A172 (cell line): ENCODE data around the gene SNX1. TPM values are rescaled to one million over a fixed set of nuclear protein-coding genes. Genes with fewer than 3 reads are reported as not detected.

Experiments used
- DNase-seq: peaks from one replicate; pipeline ENCODE4 v3.0.0-alpha.2; 2015; ENCODE audit warnings: low spot score
- total RNA-seq: library from RNA; depleted of rRNA; stranded (reverse); fragments of >200 nt; shearing (Covaris generic); gene quantifications from 2 replicates; pipeline ENCODE4 v1.2.3, GENCODE V29; 2014; rRNA removed

SNX1 gene
- total RNA-seq, 1 experiment from 2014 or later, result 30.7 TPM

DNA sequence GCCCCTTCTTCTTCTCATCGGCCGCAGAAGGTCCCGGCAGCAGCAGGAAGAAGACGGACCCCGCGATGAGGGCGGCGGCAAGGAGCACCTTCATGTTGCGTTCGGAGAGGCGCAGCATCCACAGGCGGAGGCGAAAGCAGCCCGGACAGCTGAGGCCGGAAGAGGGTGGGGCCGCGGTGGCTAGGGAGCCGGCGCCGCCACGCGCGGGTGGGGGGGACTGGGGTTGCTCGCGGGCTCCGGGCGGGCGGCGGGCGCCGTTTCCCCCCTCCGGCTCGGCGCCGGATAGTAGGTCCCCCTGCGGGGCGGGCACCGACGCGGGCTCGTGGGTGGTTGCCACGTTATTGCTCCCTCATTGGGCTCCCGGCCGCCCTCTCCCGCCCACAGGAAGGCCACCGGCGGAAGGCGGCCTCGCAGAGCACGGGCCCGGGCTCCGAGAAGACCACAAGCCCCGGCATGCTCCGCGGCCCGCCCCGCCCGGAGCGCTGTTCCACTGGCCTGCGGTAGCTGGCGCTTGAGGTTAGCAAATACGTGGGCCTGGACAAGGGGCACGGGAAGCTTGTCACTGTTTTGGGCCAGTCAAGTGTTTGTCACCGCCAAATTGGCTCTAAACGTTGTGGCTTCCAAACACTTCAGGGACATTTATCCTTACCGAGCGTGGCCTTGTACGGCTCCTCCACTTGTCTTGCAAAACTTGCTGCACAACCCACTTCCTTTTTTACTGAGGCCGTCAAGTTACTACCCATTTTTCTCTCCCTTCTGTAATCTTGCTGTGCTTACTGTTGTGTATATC, 67.3 kb downstream of the SNX1 start, which contains the start of gene PPIB:
PPIB (minus strand) TSS at position 154 of the 790 bp plus-strand sequence; CDS start at position 118, 36 bp downstream.
- peak; percentile 90 for DNase-seq

DNA sequence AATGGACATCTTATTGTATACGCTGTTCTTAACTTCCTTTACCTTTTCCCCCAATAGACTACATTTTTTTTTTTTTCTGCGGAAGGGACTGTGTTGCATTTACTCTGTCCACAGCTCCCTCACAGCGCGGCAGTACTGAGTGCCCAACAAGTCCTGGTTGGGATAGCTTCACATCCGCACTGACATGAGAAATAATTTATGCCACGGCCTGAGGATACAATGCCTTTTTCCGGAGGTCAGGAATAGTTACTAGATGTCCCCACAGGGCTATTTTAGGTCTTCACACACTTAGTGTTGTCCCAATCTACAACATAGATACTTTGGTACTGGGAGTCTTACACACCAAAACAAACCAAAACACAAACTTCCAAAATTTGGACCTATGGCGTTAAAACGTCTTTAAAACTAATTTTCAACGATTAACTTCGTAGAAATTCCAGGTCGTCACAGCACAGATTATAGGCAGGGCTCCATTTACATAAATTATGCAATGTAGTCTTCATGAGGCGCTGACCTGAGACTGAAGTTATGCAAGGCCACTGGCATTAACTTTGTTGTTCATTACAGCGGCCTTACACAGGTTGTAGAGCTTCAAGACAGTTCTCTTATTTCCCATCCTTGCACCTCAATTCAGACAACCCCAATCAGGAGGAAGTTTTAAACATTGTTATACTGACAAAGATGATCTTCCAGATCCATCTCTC, 68.0 kb downstream of the SNX1 start:
- no peak for DNase-seq

DNA sequence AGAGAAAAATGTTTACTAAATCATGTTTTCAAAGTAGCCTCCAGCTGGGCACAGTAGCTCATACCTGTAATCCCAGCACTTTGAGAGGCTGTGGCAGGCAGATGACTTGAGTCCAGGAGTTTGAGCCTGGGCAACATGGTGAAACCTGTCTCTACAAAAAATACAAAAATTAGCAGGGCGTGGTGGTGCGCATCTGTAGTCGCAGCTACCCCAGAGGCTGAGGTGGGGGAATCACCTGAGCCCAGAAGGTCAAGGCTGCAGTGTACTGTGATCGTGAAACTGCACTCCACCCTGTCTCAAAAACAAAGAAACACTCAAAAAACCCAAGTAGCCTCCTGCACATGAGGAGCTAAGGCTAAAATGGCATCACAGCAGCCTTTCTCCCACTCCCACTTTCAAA, 68.7 kb downstream of the SNX1 start:
- DNase-seq, result no peak

DNA sequence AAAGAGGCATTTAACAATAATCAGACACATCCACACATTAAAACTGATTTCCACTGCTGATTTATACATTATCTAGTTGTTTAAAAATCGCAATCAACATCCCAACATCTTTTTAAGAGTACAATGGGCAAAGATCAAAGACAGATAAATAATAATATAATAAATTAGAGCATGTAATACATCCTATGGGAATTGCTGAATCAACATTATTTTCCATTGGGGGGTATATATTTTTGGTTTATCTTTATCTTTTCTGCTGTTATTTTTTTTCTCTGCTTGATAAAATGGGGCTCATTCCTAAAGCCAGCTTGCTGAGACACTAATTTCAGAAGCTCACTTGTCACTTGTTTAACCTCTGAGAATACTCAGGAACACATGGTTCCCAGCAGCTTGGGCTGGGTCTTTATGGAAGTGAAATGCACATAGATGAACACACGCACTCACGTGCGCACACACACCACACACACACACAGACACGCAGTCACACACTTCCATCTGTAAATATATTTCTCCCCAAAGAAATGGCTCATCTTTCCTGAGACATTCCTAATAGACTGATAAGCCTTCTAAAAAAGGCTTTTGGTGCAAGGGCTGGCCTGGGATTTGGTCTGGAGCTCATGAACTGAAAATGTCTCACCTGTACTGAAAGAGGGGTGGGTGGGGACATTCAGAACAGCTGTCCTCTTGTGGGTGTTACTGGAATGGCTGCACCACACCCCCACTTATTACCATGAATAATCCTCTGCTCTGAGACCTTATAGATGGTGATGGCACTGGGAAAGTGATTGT, 70.5 kb downstream of the SNX1 start:
- DNase-seq, result no peak

DNA sequence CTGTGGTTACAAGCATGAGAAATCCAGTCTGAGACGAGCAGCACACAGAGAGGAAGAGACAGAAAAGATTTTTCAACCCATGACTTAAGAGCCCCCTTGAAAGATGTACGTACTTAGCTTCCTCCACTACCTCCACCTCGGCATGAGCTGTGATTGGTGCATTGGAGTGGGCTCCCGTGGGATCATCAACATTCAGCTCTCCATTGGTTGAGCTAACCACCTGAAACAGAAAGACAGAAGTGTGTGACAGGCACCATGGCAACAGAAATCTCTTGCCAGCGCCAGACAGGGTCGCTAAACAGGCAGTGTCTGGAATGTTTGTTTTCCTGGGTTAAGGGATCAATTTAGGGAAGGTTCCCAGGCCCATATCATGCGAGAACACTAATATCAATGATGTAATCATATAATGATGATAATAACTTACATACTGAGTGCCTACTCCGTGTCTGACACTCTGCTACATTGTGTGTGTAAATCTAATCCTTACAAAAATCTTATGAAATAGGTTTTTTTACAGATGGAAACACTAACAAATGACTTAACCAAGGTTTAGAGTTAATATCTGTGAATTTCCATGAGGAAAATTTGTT, 84.5 kb downstream of the SNX1 start:
- no peak for DNase-seq

DNA sequence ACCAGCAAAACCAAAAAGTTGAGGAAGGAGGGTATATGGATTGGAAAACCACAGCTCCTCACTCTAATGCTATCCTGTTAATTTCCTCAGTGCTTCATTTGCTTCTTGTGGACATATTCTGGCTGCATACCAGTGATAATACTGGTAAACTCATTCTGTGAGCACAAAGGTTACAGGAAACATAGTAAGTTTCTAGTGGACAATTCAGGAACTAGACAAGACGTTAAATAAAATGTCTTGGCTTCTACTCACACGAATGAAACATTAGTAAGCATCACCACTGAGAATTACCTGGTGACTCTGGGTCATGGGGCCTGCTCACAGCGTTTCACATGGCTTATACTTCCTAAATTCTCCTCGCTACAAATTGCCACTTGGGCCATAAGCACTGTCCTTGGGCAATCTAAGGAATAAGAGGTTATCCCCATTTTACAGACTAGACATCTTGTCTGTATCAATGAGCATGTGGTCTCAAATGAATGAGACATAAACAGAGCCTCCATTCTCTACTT, 87.1 kb downstream of the SNX1 start:
- DNase-seq, result no peak

DNA sequence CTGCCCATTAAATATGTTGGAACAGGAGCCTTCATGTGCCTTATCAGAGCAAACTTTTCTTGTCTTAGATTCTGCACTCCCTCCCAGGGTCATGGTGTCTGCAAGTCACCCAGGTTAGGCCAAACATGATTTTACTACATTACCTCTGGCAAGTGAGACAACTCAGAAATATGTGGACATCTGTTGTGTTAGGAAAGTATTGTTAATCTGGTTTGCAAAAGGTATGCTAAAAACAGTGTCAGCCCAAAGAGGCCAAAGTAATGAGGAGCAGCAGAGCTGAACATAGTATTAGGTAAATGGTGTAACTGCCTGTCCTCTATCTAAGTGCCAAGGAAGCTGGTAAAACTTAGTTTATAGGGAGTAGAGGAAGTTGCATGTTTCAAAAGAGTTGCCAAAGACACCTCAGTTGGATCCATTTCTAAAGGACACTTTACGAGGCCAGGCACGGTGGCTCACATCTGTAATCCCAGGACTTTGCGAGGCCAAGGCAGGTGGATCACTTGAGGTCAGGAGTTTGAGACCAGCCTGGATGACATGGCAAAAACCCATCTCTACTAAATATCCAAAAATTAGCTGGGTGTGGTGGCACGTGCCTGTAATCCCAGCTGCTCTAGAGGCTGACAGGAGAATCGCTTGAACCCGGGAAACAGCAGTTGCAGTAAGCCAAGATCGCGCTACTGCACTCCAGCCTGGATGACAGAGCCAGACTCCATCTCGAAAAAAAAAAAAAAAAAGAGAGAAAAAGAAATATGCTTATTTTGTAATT, 89.5 kb downstream of the SNX1 start:
- no peak for DNase-seq

DNA sequence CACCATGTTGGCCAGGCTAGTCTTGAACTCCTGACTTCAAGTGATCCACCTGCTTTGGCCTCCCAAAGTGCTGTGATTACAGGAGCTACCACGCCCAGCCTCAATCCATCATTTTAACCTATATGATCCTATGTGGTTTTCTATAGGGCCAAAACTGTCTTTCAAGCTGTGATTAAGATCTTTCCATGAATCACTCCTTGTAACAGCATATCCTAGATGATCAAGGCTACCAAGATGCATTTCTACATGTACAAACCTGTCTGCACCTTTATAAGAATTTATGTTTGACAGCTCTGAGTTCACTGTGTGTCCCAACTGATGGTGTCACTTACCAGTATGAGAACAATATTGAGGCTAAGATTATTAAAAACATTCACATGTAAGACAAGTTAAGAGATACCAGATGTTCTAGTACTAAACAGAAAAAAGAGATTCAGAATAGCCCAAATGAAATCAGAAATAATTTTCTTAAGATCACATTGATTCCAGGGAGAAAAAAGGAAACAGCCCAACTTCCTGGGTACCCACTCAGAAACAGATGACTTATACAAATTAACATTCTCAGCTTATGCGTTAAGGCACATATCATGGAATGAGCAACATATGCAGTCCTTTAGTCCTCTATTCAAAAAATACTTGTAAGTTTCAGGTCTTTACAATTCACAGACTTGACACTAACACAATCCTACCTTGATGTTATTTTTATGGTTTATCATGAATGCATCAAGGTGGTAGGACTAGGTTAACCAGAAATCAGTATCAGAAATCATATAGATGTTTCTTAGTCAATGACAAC, 91.8 kb downstream of the SNX1 start:
- DNase-seq, result no peak

Other genes starting within 250 kb of the SNX1 start
- gene DAPK2, start 49.5 kb upstream of the SNX1 start, total RNA-seq, result 1.5 and 3.2 TPM in 2 replicates
- gene CIAO2A, start 2.1 kb upstream of the SNX1 start, total RNA-seq, result 179 and 181 TPM in 2 replicates
- gene SNX22, start 55.7 kb downstream of the SNX1 start, total RNA-seq, result 0.78 and 1.3 TPM in 2 replicates
- 567 and 593 TPM in 2 replicates for gene PPIB, start 67.0 kb downstream of the SNX1 start, total RNA-seq